Naive thymus-derived CD8-positive, alpha-beta T cell (primary cell): Measurements from ENCODE around the gene OR2T35. TPM values are rescaled to one million over a fixed set of nuclear protein-coding genes. Genes with fewer than 3 reads are reported as not detected.
"Not testable (repeated sequence)": the region's sequence is repeated elsewhere in the genome, so short reads cannot be mapped to it uniquely, and the experiment has no call there.

Source experiments
- ATAC-seq, 2 donors: fragments of 150-1000 bp; cut with Tn5 transposase in 1 of 2; sonication (Bioruptor Pico), chemical (Tn5 transposase) in 1 of 2; 1 replicate in 1 of 2; 2 replicates in 1 of 2; pipeline ENCODE4 v1.10.0; 2021; ENCODE audit warnings: mild to moderate bottlenecking in 2 of 2, moderate library complexity in 2 of 2
- POLR2A ChIA-PET: fragments of 350-600 bp; sonication (Branson Sonifier 250); formaldehyde crosslinking; loops from one replicate; lab custom pipeline; 2021; ENCODE audit warnings: antibody characterized with exemption; lab: Charles Lee
- DNase-seq, 10 donors: peaks; one replicate each; pipeline versions ENCODE4 v3.0.0 to v3.0.0-alpha.2; 2020 to 2022
- H3K27ac Mint-ChIP-seq, 10 donors: one replicate each; pipeline ENCODE4 v1.8.0; 2020 to 2022; ENCODE audit warnings: mild to moderate bottlenecking in 10 of 10, mixed read lengths in 10 of 10, moderate library complexity in 4 of 10, inconsistent platforms in 1 of 10
- H3K27me3 Mint-ChIP-seq, 5 donors: one replicate each; pipeline ENCODE4 v1.8.0; 2021 to 2022; ENCODE audit warnings: mixed read lengths in 5 of 5
- H3K36me3 Mint-ChIP-seq, 3 donors: one replicate each; pipeline ENCODE4 v1.8.0; 2020 to 2022; ENCODE audit warnings: mixed read lengths in 3 of 3, mild to moderate bottlenecking in 2 of 3, inconsistent platforms in 1 of 3
- H3K4me1 Mint-ChIP-seq, 4 donors: one replicate each; pipeline ENCODE4 v1.8.0; 2021 to 2022; ENCODE audit warnings: mixed read lengths in 4 of 4
- H3K4me3 Mint-ChIP-seq, 10 donors: one replicate each; pipeline ENCODE4 v1.8.0; 2020 to 2022; ENCODE audit warnings: mild to moderate bottlenecking in 10 of 10, mixed read lengths in 10 of 10, moderate library complexity in 6 of 10, inconsistent platforms in 1 of 10
- H3K9me3 Mint-ChIP-seq, 9 donors: one replicate each; pipeline ENCODE4 v1.8.0; 2020 to 2022; ENCODE audit warnings: mixed read lengths in 9 of 9, mild to moderate bottlenecking in 3 of 9, inconsistent platforms in 1 of 9, moderate library complexity in 1 of 9
- polyA plus RNA-seq, 3 donors: library from polyadenylated mRNA; unstranded; fragments of 300-500 nt; fragmentation: Illumina TruSeq; gene quantifications; one replicate each; pipeline ENCODE4 v1.2.3, GENCODE V29; 2021
- total RNA-seq, 8 experiments: library from RNA in 2 of 8; stranded (reverse) in 2 of 8; gene quantifications; one replicate each; pipeline ENCODE4 v1.2.3 and lab custom pipeline; 2021 to 2026

The OR2T35 gene
- total and polyA plus RNA-seq, 5 experiments from 2014 or later = not detected

DNA sequence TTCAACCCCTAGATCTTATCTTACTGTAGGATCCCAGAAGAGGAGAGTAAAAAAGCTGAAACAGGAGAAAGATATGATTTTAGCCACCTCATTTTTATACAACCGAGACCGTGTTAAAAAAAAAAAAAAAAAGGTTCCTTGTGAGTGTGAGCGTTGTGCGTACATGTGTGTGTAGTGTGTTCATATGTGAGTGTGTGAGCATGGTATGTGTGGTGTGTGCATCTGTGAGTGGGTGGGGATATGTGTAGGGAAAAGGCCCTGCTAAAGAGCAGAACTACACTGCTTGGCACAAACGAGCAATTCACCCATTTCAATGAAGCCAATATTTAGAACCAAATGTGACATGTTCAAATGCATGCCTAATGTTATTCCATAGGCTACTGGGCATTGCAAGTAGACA is 3.5 kb downstream of the OR2T35 start:
- not testable (repeated sequence) for H3K36me3 Mint-ChIP-seq, H3K27me3 Mint-ChIP-seq

DNA sequence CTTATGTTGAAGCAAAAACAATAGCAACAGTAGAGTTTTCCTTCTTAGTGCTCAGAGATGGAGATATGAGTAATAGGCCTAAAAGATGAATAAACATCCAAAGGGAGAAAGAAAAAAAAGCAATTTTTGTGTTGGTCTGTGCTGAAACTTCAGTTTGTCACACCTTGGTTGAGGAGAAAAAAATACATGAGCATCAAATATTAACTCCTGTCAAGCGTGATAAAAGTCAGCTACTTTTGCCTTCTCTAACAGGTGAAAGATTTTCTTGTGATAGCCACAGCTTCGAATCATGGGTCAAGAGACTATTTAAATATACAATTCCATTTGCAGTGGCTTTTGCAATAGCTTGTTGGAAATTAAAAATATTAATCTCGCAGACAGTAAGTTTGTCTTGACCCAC is 4.2 kb downstream of the OR2T35 start:
- H3K27ac Mint-ChIP-seq, DNase-seq, H3K4me3 Mint-ChIP-seq, H3K36me3 Mint-ChIP-seq, H3K4me1 Mint-ChIP-seq, ATAC-seq, POLR2A ChIA-PET, H3K27me3 Mint-ChIP-seq, H3K9me3 Mint-ChIP-seq: not testable (repeated sequence)

More for the DNA sequence above, 3.5 kb downstream of the OR2T35 start:
- H3K9me3 Mint-ChIP-seq, H3K27ac Mint-ChIP-seq, H3K4me1 Mint-ChIP-seq, ATAC-seq, DNase-seq, H3K4me3 Mint-ChIP-seq, POLR2A ChIA-PET: not testable (repeated sequence)

GRCh38 chr1:248639652-248640051 is 5.4 kb downstream of the OR2T35 start:
- POLR2A ChIA-PET, H3K4me3 Mint-ChIP-seq, DNase-seq, H3K27ac Mint-ChIP-seq, H3K9me3 Mint-ChIP-seq, H3K4me1 Mint-ChIP-seq, H3K27me3 Mint-ChIP-seq, H3K36me3 Mint-ChIP-seq, ATAC-seq: not testable (repeated sequence)

GRCh38 chr1:248636612-248637011 is 8.5 kb downstream of the OR2T35 start:
- H3K36me3 Mint-ChIP-seq, H3K9me3 Mint-ChIP-seq, ATAC-seq, DNase-seq, H3K27me3 Mint-ChIP-seq, H3K4me3 Mint-ChIP-seq, H3K4me1 Mint-ChIP-seq, POLR2A ChIA-PET, H3K27ac Mint-ChIP-seq: not testable (repeated sequence)

DNA sequence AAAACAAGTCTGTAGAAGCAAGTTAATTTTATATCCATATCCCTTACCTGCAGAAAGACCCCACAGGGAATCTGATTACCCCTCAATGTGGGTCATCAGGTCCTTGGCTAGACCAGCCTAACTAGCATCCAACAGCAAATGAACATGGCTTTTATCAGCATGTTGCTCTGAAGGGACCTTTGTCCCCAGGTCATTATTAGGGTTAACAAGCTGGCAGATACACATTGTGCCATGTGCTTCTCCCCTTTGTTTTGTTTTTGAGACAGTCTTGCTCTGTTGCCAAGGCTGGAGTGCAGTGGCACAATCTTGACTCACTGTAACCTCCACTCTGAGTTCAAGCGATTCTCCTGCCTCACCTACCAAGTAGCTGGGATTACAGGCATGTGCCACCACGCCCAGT is 10.1 kb downstream of the OR2T35 start, which contains the start of gene OR2T11:
Gene OR2T11 (minus strand): TSS at position 101 of the 400 bp plus-strand sequence. CDS start 7,963 bp downstream, outside the sequence.
- POLR2A ChIA-PET, DNase-seq, H3K4me3 Mint-ChIP-seq, ATAC-seq, H3K9me3 Mint-ChIP-seq, H3K36me3 Mint-ChIP-seq, H3K27ac Mint-ChIP-seq, H3K4me1 Mint-ChIP-seq, H3K27me3 Mint-ChIP-seq: not testable (repeated sequence)

- Mint-ChIP-seq H3K4me3 (no peak overlapping the region), H3K9me3 (no peaks in the 10 kb centered on the region), H3K36me3 (no peaks in the 10 kb centered on the region), H3K27me3 (peaks cover 0 to 3% (median 0%) of the 10 kb centered on the region in 5 donors), H3K4me1 (no peaks in the 10 kb centered on the region), H3K27ac (no peak overlapping the region)
- DNase-seq (no peak), ATAC-seq (no peak)
- POLR2A ChIA-PET = no interaction called here
Observed at GRCh38 chr1:248631354-248632008, 13.6 kb downstream of the OR2T35 start.

DNA sequence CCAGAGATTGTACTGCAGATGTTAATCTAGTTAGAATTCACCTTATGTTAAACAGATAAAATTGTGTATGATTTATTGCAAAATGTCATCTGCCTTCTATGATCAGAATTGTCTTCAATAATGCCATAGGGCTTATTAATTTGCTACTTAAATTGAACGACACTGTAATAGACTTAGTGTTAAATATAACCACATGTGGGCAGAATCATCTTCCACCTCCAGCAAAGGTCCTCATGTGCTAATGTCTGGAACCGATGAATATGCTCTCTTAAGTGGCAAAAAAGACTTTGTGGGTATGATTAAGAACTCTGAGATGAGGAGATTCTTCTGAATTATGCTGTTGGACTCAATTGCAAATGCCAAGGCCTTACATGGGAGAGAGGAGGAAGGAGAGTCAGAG is 14.5 kb downstream of the OR2T35 start:
- Mint-ChIP-seq H3K27ac (no peak overlapping the region), H3K9me3 (no peaks in the 10 kb centered on the region), H3K4me1 (no peaks in the 10 kb centered on the region), H3K27me3 (peaks cover 0 to 3% (median 0%) of the 10 kb centered on the region in 5 donors), H3K4me3 (no peak overlapping the region), H3K36me3 (no peaks in the 10 kb centered on the region)
- no peak for ATAC-seq
- POLR2A ChIA-PET = no interaction called here
- DNase-seq = no peak

DNA sequence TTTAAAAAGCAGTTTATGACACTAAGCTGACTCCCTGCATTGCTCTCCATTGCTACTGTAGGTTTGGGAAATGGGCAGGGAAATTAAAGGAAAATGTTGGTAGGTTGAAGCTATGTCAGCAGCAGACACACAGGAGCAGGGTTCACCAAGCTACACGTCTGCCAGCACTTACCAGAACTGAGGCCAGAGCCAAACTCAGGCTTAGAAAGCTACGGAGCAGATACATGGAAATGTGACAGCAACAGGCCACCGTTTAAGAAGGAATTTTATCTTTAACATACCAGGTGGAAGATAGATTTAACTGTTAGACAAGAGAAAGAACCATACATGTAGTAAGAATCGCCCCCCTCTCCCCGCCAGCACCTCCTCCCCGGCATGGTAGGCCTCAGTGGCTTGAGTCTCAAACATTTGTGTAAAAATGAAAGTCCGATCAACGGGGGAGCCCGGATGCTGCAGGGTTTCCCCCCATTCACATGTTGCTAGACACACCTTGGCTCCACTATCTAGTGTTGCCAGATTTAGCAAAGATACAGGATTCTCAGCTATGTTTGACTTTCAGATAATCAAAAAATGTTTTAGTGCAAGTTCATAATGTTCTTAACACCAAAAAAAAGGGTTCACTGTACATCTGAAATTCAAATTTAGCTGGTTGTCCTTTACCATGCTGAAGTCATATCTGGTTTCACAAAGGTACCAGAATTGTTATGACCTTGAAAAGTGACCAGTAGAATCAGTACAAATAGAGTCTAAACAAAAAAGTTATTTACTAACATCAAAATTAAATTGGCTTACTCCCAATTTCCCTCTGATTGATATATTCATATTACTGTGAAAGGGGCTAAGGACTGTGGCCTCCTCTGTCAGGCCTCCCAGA is 16.9 kb downstream of the OR2T35 start:
- no peak for ATAC-seq
- POLR2A ChIA-PET = no interaction called here
- H3K36me3 Mint-ChIP-seq = no peaks in the 10 kb centered on the region
- no peak overlapping the region for H3K4me3 Mint-ChIP-seq
- no peak for DNase-seq
- no peaks in the 10 kb centered on the region for H3K9me3 Mint-ChIP-seq
- peaks cover 0 to 3% (median 0%) of the 10 kb centered on the region in 5 donors for H3K27me3 Mint-ChIP-seq
- no peaks in the 10 kb centered on the region for H3K4me1 Mint-ChIP-seq
- H3K27ac Mint-ChIP-seq = no peak overlapping the region

GRCh38 chr1:248625971-248626370 is 19.1 kb downstream of the OR2T35 start:
- Mint-ChIP-seq H3K36me3 (no peaks in the 10 kb centered on the region), H3K4me3 (no peak overlapping the region), H3K4me1 (peaks cover 0 to 1% (median 0%) of the 10 kb centered on the region in 4 donors), H3K27me3 (peaks cover 0 to 3% (median 0%) of the 10 kb centered on the region in 5 donors), H3K9me3 (no peaks in the 10 kb centered on the region), H3K27ac (no peak overlapping the region)
- ATAC-seq = no peak
- no peak for DNase-seq
- POLR2A ChIA-PET = no interaction called here

- Mint-ChIP-seq H3K4me1 (peaks cover 0 to 1% (median 0%) of the 10 kb centered on the region in 4 donors), H3K4me3 (no peak overlapping the region), H3K27me3 (peaks cover 0 to 3% (median 0%) of the 10 kb centered on the region in 5 donors), H3K36me3 (no peaks in the 10 kb centered on the region), H3K27ac (no peak overlapping the region), H3K9me3 (no peaks in the 10 kb centered on the region)
- DNase-seq (no peak), ATAC-seq (no peak)
- POLR2A ChIA-PET = no interaction called here
Observed at GRCh38 chr1:248625166-248625565, 19.9 kb downstream of the OR2T35 start.

DNA sequence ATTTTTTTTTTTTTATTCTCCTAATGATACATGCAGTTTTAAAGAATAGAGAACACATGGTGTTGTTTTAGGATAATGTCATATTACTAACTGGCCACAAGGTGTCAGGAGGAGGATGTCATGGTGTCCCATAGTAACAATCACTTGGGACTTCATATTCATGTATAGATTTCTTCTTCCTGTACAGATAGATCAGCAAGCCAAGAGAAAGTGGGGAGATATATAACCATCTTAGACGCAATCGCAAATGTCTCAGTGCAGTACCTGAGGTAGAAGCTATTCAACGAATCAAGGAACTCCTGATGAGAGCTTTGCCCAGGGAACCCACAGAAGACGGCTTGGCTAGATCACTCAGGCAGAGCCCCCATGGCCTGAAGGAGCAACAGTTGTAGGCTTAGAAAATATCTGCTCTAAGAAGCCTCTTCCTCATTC is 22.5 kb downstream of the OR2T35 start:
- DNase-seq = peak in 4 of 10 donors; percentile 1 to 40 (median 10)
- Mint-ChIP-seq H3K27ac (no peak overlapping the region), H3K9me3 (no peaks in the 10 kb centered on the region), H3K36me3 (no peaks in the 10 kb centered on the region), H3K4me1 (peaks cover 0 to 3% (median under 1%) of the 10 kb centered on the region in 4 donors), H3K4me3 (no peak overlapping the region), H3K27me3 (no peaks in the 10 kb centered on the region)
- POLR2A ChIA-PET = no interaction called here
- ATAC-seq = peak in 1 of 2 donors; percentile 68

- ATAC-seq (no peak), DNase-seq (no peak)
- Mint-ChIP-seq H3K4me1 (peaks cover 0 to 3% (median under 1%) of the 10 kb centered on the region in 4 donors), H3K9me3 (no peaks in the 10 kb centered on the region), H3K36me3 (no peaks in the 10 kb centered on the region), H3K4me3 (no peak overlapping the region), H3K27me3 (no peaks in the 10 kb centered on the region), H3K27ac (no peak overlapping the region)
- POLR2A ChIA-PET = no interaction called here
Observed at GRCh38 chr1:248621770-248622169, 23.3 kb downstream of the OR2T35 start.

DNA sequence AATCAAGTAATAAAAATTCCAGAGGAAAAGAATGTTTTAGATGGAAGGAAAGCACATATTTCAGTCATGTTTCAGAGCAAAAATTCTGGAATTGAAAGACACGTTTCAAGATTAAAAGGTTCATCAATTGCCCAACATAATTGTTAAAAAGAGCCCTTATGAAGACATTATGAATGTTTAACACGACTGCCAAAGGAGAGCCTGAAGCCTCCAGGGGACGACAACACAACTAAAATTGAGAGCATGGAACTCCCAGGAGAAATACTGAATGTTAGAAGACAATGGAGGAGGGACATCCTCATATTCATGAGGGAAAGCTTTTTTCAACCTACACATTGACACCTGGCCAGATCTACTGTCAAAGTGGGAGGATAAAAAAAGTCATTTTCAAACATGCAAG is 26.2 kb downstream of the OR2T35 start:
- H3K27ac Mint-ChIP-seq = no peak overlapping the region
- H3K4me1 Mint-ChIP-seq = peaks cover 0 to 11% (median 1%) of the 10 kb centered on the region in 4 donors
- no peak overlapping the region for H3K4me3 Mint-ChIP-seq
- no peaks in the 10 kb centered on the region for H3K27me3 Mint-ChIP-seq
- ATAC-seq = no peak
- POLR2A ChIA-PET = no interaction called here
- no peaks in the 10 kb centered on the region for H3K9me3 Mint-ChIP-seq
- H3K36me3 Mint-ChIP-seq = no peaks in the 10 kb centered on the region
- DNase-seq = peak in 7 of 10 donors; percentile 4 to 53 (median 20)
